Measurements from ENCODE around the gene LCMT2.

DNA sequence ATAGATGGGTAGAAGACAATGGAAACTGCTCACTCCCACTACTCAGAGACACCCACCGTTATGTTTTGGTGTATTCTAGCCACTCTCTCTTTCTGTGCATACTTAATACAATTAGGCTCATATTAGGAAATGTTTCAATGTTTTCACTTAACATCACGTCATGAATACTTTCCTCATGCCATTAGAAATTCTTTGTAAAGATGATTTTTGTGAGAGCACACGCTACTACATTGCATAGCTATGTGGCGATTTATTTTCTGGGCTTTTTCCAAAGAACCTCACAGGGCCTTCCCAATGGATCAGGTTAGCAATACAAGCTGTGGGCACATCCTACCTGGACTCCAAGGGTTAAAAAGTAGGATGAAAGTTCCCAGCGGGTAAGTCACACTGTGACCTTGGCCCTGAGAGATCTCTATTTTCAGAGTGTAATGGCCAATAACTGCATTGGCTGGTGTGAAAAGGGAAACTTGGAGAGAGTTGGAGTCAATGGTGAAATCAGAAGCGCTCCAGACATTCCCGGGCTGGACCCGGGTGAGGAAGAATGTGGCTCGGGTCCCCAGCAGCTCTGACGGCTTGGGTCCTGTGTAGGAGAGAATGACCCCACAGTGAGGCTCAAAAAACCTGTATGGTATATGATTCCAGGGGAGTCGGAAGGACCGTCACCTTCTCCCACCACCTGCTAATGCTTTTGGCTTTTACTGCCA is 37.8 kb downstream of the LCMT2 start:
- TF ChIP-seq, protein P1, sequence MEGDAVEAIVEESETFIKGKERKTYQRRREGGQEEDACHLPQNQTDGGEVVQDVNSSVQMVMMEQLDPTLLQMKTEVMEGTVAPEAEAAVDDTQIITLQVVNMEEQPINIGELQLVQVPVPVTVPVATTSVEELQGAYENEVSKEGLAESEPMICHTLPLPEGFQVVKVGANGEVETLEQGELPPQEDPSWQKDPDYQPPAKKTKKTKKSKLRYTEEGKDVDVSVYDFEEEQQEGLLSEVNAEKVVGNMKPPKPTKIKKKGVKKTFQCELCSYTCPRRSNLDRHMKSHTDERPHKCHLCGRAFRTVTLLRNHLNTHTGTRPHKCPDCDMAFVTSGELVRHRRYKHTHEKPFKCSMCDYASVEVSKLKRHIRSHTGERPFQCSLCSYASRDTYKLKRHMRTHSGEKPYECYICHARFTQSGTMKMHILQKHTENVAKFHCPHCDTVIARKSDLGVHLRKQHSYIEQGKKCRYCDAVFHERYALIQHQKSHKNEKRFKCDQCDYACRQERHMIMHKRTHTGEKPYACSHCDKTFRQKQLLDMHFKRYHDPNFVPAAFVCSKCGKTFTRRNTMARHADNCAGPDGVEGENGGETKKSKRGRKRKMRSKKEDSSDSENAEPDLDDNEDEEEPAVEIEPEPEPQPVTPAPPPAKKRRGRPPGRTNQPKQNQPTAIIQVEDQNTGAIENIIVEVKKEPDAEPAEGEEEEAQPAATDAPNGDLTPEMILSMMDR (IDR thresholded peaks at IDR 0.05) = no peak
- TF ChIP-seq POLR2A (IDR thresholded peaks at IDR 0.05) = no peak

Data from lower leg skin (tissue), 3 donors.